CD4-positive, alpha-beta memory T cell (primary cell): ENCODE data around the gene GNPTAB. TPM values are rescaled to one million over a fixed set of nuclear protein-coding genes. Genes with fewer than 3 reads are reported as not detected.

Experiments
- CTCF ChIA-PET: fragments of 350-600 bp; sonication (Branson Sonifier 250); formaldehyde crosslinking; loops from one replicate; lab custom pipeline; 2021; ENCODE audit warnings: inconsistent platforms; ENCODE audit not compliant: partially characterized antibody; lab: Charles Lee
- POLR2A ChIA-PET: fragments of 350-600 bp; sonication (Branson Sonifier 250); formaldehyde crosslinking; loops from one replicate; lab custom pipeline; 2021; ENCODE audit not compliant: partially characterized antibody; lab: Charles Lee
- DNase-seq, 5 donors: peaks; one replicate each; pipeline versions ENCODE4 v3.0.0 to v3.0.0-alpha.2; 2020 to 2022; ENCODE audit warnings: mixed read lengths in 1 of 5
- H3K27ac ChIP-seq: one replicate; pipeline ENCODE4 v1.7.0; 2013; ENCODE audit warnings: low read depth, low read length
- H3K27me3 ChIP-seq: 2 replicates; pipeline ENCODE4 v1.7.0; 2013; ENCODE audit warnings: mild to moderate bottlenecking, low read length, moderate library complexity; ENCODE audit not compliant: insufficient read depth
- H3K36me3 ChIP-seq: 2 replicates; pipeline ENCODE4 v1.7.0; 2013; ENCODE audit warnings: mild to moderate bottlenecking, low read length, moderate library complexity; ENCODE audit not compliant: insufficient read depth
- H3K4me1 ChIP-seq: 2 replicates; pipeline ENCODE4 v1.7.0; 2013; ENCODE audit warnings: mild to moderate bottlenecking, low read length, moderate library complexity; ENCODE audit not compliant: insufficient read depth
- H3K4me3 ChIP-seq, 2 donors: one replicate each; pipeline ENCODE4 v1.7.0; 2013; ENCODE audit warnings: low read length in 2 of 2, mild to moderate bottlenecking in 1 of 2
- H3K9me3 ChIP-seq, 2 donors: one replicate each; pipeline ENCODE4 v1.7.0; 2013; ENCODE audit warnings: low read length in 2 of 2, control low read depth in 1 of 2; ENCODE audit not compliant: control insufficient read depth in 1 of 2
- H3K27ac Mint-ChIP-seq, 7 donors: one replicate each; pipeline ENCODE4 v1.8.0; 2020 to 2021; ENCODE audit warnings: mixed read lengths in 7 of 7, mild to moderate bottlenecking in 6 of 7, inconsistent platforms in 3 of 7, moderate library complexity in 3 of 7
- H3K27me3 Mint-ChIP-seq, 2 donors: one replicate each; pipeline ENCODE4 v1.8.0; 2020 to 2021; ENCODE audit warnings: mixed read lengths in 2 of 2
- H3K36me3 Mint-ChIP-seq, 2 donors: one replicate each; pipeline ENCODE4 v1.8.0; 2020 to 2021; ENCODE audit warnings: mixed read lengths in 2 of 2, inconsistent platforms in 1 of 2, mild to moderate bottlenecking in 1 of 2
- H3K4me1 Mint-ChIP-seq, 4 donors: one replicate each; pipeline ENCODE4 v1.8.0; 2020 to 2021; ENCODE audit warnings: mixed read lengths in 4 of 4, mild to moderate bottlenecking in 1 of 4
- H3K4me3 Mint-ChIP-seq, 8 donors: one replicate each; pipeline ENCODE4 v1.8.0; 2020 to 2021; ENCODE audit warnings: mixed read lengths in 8 of 8, mild to moderate bottlenecking in 7 of 8, moderate library complexity in 6 of 8, inconsistent platforms in 3 of 8
- H3K9me3 Mint-ChIP-seq, 8 donors: one replicate each; pipeline ENCODE4 v1.8.0; 2020 to 2021; ENCODE audit warnings: mixed read lengths in 8 of 8, mild to moderate bottlenecking in 5 of 8, inconsistent platforms in 3 of 8, moderate library complexity in 1 of 8
- intact Hi-C: fragments of 100-400 bp; cut with micrococcal nuclease; formaldehyde crosslinking; loops from one replicate; pipeline ENCODE4 v1.15.1; 2023
- polyA plus RNA-seq, 2 donors: library from polyadenylated mRNA; unstranded; fragments of 300-500 nt; fragmentation: Illumina TruSeq; gene quantifications; one replicate each; pipeline ENCODE4 v1.2.3, GENCODE V29; 2021
- total RNA-seq, 2 experiments: library from RNA; stranded (reverse); gene quantifications; one replicate each; pipeline ENCODE4 v1.2.3, GENCODE V29; 2021

The GNPTAB gene
- total and polyA plus RNA-seq, 4 experiments from 2014 or later, result 15.3 to 42.8 (median 34.1) TPM

- Mint-ChIP-seq H3K27ac (no peak overlapping the region), H3K4me3 (no peak overlapping the region), H3K9me3 (no peaks in the 10 kb centered on the region), H3K4me1 (peaks cover 0 to 3% (median 1%) of the 10 kb centered on the region in 4 donors), H3K36me3 (peaks cover 27 to 53% of the 10 kb centered on the region in 2 donors), H3K27me3 (no peaks in the 10 kb centered on the region)
- POLR2A ChIA-PET, result no interaction called here
- no peak overlapping the region for H3K4me3 ChIP-seq
- DNase-seq, result no peak
- CTCF ChIA-PET, result interaction anchor here (0.6 to 2.3 kb wide), 6 partner anchors 11 to 1533 kb away, joined by 3 to 8 read pairs (median 4); no protein-coding TSS in a partner anchor
- no peaks in the 10 kb centered on the region for H3K27me3 ChIP-seq
- intact Hi-C loops, result no loop called here
- H3K36me3 ChIP-seq, result peaks cover 7% of the 10 kb centered on the region
- no peaks in the 10 kb centered on the region for H3K9me3 ChIP-seq
- H3K27ac ChIP-seq, result no peak overlapping the region
- H3K4me1 ChIP-seq, result no peaks in the 10 kb centered on the region
These were observed 69.0 kb downstream of the GNPTAB start for GRCh38 chr12:101761781-101762180.

- intact Hi-C loops, result no loop called here
- H3K9me3 ChIP-seq, result no peaks in the 10 kb centered on the region
- CTCF ChIA-PET, result interaction anchor here (0.9 to 2.5 kb wide), 5 partner anchors 45 to 347 kb away, joined by 3 to 9 read pairs (median 4); no protein-coding TSS in a partner anchor
- H3K4me1 ChIP-seq, result no peaks in the 10 kb centered on the region
- Mint-ChIP-seq H3K9me3 (no peaks in the 10 kb centered on the region), H3K36me3 (peaks cover 32 to 53% of the 10 kb centered on the region in 2 donors), H3K27me3 (no peaks in the 10 kb centered on the region), H3K4me3 (no peak overlapping the region), H3K27ac (no peak overlapping the region), H3K4me1 (peaks cover 0 to 3% (median 1%) of the 10 kb centered on the region in 4 donors)
- no peaks in the 10 kb centered on the region for H3K27me3 ChIP-seq
- H3K36me3 ChIP-seq, result peaks cover 7% of the 10 kb centered on the region
- no peak overlapping the region for H3K4me3 ChIP-seq
- POLR2A ChIA-PET, result no interaction called here
- H3K27ac ChIP-seq, result no peak overlapping the region
- DNase-seq, result no peak
These were observed 69.4 kb downstream of the GNPTAB start for GRCh38 chr12:101761350-101761749.

GRCh38 chr12:101759396-101760047 lies 71.2 kb downstream of the GNPTAB start:
- no peak overlapping the region for H3K27ac ChIP-seq
- H3K36me3 Mint-ChIP-seq, result peaks cover 34 to 59% of the 10 kb centered on the region in 2 donors
- no peak overlapping the region for H3K4me3 Mint-ChIP-seq
- H3K27me3 ChIP-seq, result no peaks in the 10 kb centered on the region
- no peaks in the 10 kb centered on the region for H3K4me1 ChIP-seq
- intact Hi-C loops, result loop anchor here (1.0 to 2.0 kb wide), 3 partner anchors 89 to 345 kb away; no protein-coding TSS in a partner anchor
- CTCF ChIA-PET, result interaction anchor here (0.6 to 2.5 kb wide), 27 partner anchors 8 to 354 kb away, joined by 3 to 16 read pairs (median 3); partner anchors contain the start of gene ARL1
- peaks cover under 1% of the 10 kb centered on the region for H3K36me3 ChIP-seq
- peaks cover 0 to 3% (median 1%) of the 10 kb centered on the region in 4 donors for H3K4me1 Mint-ChIP-seq
- no peak overlapping the region for H3K4me3 ChIP-seq
- DNase-seq, result peak; percentile 22 to 49 (median 29)
- no peaks in the 10 kb centered on the region for H3K27me3 Mint-ChIP-seq
- no peaks in the 10 kb centered on the region for H3K9me3 ChIP-seq
- no peaks in the 10 kb centered on the region for H3K9me3 Mint-ChIP-seq
- POLR2A ChIA-PET, result interaction anchor here (1.4 kb wide), 1 partner anchor 352 kb away, joined by 6 read pairs; the partner anchor contains the start of gene ARL1
- H3K27ac Mint-ChIP-seq, result no peak overlapping the region

- H3K27me3 ChIP-seq, result no peaks in the 10 kb centered on the region
- ChIA-PET CTCF (no interaction called here), POLR2A (no interaction called here)
- Mint-ChIP-seq H3K36me3 (peaks cover 49 to 66% of the 10 kb centered on the region in 2 donors), H3K27me3 (no peaks in the 10 kb centered on the region), H3K27ac (peak overlapping the region in 2 of 7 donors; percentile 50 to 63), H3K4me1 (peaks cover 0 to 2% (median 0%) of the 10 kb centered on the region in 4 donors), H3K9me3 (no peaks in the 10 kb centered on the region), H3K4me3 (no peak overlapping the region)
- no peak for DNase-seq
- H3K9me3 ChIP-seq, result no peaks in the 10 kb centered on the region
- H3K36me3 ChIP-seq, result peaks cover 29% of the 10 kb centered on the region
- intact Hi-C loops, result no loop called here
- H3K27ac ChIP-seq, result no peak overlapping the region
- H3K4me3 ChIP-seq, result no peak overlapping the region
- no peaks in the 10 kb centered on the region for H3K4me1 ChIP-seq
These were observed 80.6 kb downstream of the GNPTAB start for GRCh38 chr12:101750152-101750551.

GRCh38 chr12:101749657-101750056 lies 81.1 kb downstream of the GNPTAB start:
- intact Hi-C loops, result no loop called here
- no peaks in the 10 kb centered on the region for H3K9me3 Mint-ChIP-seq

GRCh38 chr12:101748907-101749306 lies 81.9 kb downstream of the GNPTAB start:
- Histone ChIP-seq H3K36me3 (peaks cover 29% of the 10 kb centered on the region), H3K27ac (no peak overlapping the region), H3K4me3 (no peak overlapping the region), H3K4me1 (no peaks in the 10 kb centered on the region), H3K27me3 (no peaks in the 10 kb centered on the region), H3K9me3 (no peaks in the 10 kb centered on the region)
- H3K4me3 Mint-ChIP-seq, result no peak overlapping the region
- peaks cover 49 to 68% of the 10 kb centered on the region in 2 donors for H3K36me3 Mint-ChIP-seq
- H3K9me3 Mint-ChIP-seq, result no peaks in the 10 kb centered on the region
- intact Hi-C loops, result no loop called here
- H3K27me3 Mint-ChIP-seq, result no peaks in the 10 kb centered on the region
- POLR2A ChIA-PET, result no interaction called here
- DNase-seq, result no peak
- peaks cover 0 to 6% (median 2%) of the 10 kb centered on the region in 4 donors for H3K4me1 Mint-ChIP-seq
- peak overlapping the region in 3 of 7 donors; percentile 9 to 43 (median 12) for H3K27ac Mint-ChIP-seq
- CTCF ChIA-PET, result no interaction called here

More at GRCh38 chr12:101749657-101750056, 81.1 kb downstream of the GNPTAB start:
- ChIA-PET POLR2A (no interaction called here), CTCF (no interaction called here)
- Histone ChIP-seq H3K27me3 (no peaks in the 10 kb centered on the region), H3K27ac (no peak overlapping the region), H3K36me3 (peaks cover 29% of the 10 kb centered on the region), H3K4me1 (no peaks in the 10 kb centered on the region), H3K4me3 (no peak overlapping the region), H3K9me3 (no peaks in the 10 kb centered on the region)
- H3K4me3 Mint-ChIP-seq, result no peak overlapping the region
- peaks cover 0 to 2% (median 0%) of the 10 kb centered on the region in 4 donors for H3K4me1 Mint-ChIP-seq
- peaks cover 49 to 65% of the 10 kb centered on the region in 2 donors for H3K36me3 Mint-ChIP-seq
- DNase-seq, result no peak
- peak overlapping the region in 2 of 7 donors; percentile 63 to 68 for H3K27ac Mint-ChIP-seq
- H3K27me3 Mint-ChIP-seq, result no peaks in the 10 kb centered on the region

- Histone ChIP-seq H3K4me1 (no peaks in the 10 kb centered on the region), H3K9me3 (no peaks in the 10 kb centered on the region), H3K4me3 (no peak overlapping the region), H3K36me3 (peaks cover 29% of the 10 kb centered on the region), H3K27me3 (no peaks in the 10 kb centered on the region), H3K27ac (no peak overlapping the region)
- intact Hi-C loops, result no loop called here
- ChIA-PET POLR2A (no interaction called here), CTCF (interaction anchor here (0.9 to 1.0 kb wide), 2 partner anchors 25 to 83 kb away, joined by 3 to 4 read pairs; partner anchors contain the start of gene GNPTAB)
- no peaks in the 10 kb centered on the region for H3K9me3 Mint-ChIP-seq
- H3K27me3 Mint-ChIP-seq, result no peaks in the 10 kb centered on the region
- no peak overlapping the region for H3K27ac Mint-ChIP-seq
- H3K4me3 Mint-ChIP-seq, result no peak overlapping the region
- DNase-seq, result no peak
- peaks cover 0 to 11% (median 5%) of the 10 kb centered on the region in 4 donors for H3K4me1 Mint-ChIP-seq
- H3K36me3 Mint-ChIP-seq, result peaks cover 57 to 66% of the 10 kb centered on the region in 2 donors
These were observed 83.1 kb downstream of the GNPTAB start for GRCh38 chr12:101747697-101748096.
